K562 (cell line): ENCODE data around the gene OSCAR. TPM values are rescaled to one million over a fixed set of nuclear protein-coding genes. Genes with fewer than 3 reads are reported as not detected.
"Not testable (repeated sequence)": the region's sequence is repeated elsewhere in the genome, so short reads cannot be mapped to it uniquely, and the experiment has no call there.

Source experiments
- ATAC-seq: fragments of 200-7000 bp; cut with Tn5 transposase; 3 replicates; pipeline ENCODE4 v1.9.1; 2020; ENCODE audit warnings: moderate library complexity
- BruUV-seq: library from RNA; stranded (reverse); fragments of 400-500 nt; replicated peaks from 2 replicates; lab custom pipeline; 2021; lab: Mats Ljungman, UMichigan
- CTCF ChIA-PET: fragments of 300-600 bp; formaldehyde crosslinking; extraction: SDS; loops from one replicate; lab custom pipeline; 2021; ENCODE audit warnings: low intra/inter-chr PET ratio; lab: Yijun Ruan, JAX
- POLR2A ChIA-PET: fragments of 300-600, 350-650 bp; sonication (Branson Sonifier 250); formaldehyde crosslinking; extraction: SDS; loops from one replicate; lab custom pipeline; 2021; ENCODE audit warnings: antibody characterized with exemption, inconsistent platforms; lab: Yijun Ruan, JAX
- DNase-seq, 4 experiments: peaks; one replicate each; pipeline versions ENCODE4 v3.0.0 to v3.0.0-alpha.2; 2011 to 2018; ENCODE audit warnings: low spot score in 3 of 4, mixed read lengths in 3 of 4; ENCODE audit errors: extremely low read depth in 1 of 4
- FAIRE-seq: peaks from 2 replicates; lab custom pipeline; 2011; peaks lifted over from hg19 to GRCh38; lab: Jason Lieb, UNC
- H2AFZ ChIP-seq: 2 replicates; pipeline ENCODE4 v1.6.0; 2011; ENCODE audit warnings: low read depth, low read length, control low read depth, inconsistent platforms
- H3K27ac ChIP-seq: fragments of 200-600 bp; 3 replicates; pipeline ENCODE4 v1.8.0; 2011; ENCODE audit warnings: low read depth, mild to moderate bottlenecking, control low read depth, inconsistent platforms, low read length, moderate library complexity, mixed read lengths; ENCODE audit errors: extremely low read depth
- H3K27me3 ChIP-seq, 2 experiments: fragments of 300-600 bp in 1 of 2; 2 replicates in 1 of 2; 3 replicates in 1 of 2; pipeline versions ENCODE4 v1.6.0 to v1.8.0; 2011; ENCODE audit warnings: inconsistent platforms in 2 of 2, low read length in 2 of 2, mild to moderate bottlenecking in 1 of 2, mixed read lengths in 1 of 2, moderate library complexity in 1 of 2; ENCODE audit not compliant: control insufficient read depth in 2 of 2, insufficient read depth in 2 of 2
- H3K36me3 ChIP-seq: fragments of 300-600 bp; 3 replicates; pipeline ENCODE4 v1.8.0; 2011; ENCODE audit warnings: mild to moderate bottlenecking, low read length, inconsistent platforms; ENCODE audit not compliant: control insufficient read depth, insufficient read depth
- H3K4me1 ChIP-seq, 2 experiments: fragments of 200-600 bp in 1 of 2; replicated peaks in 1 of 2; 2 replicates in 1 of 2; 3 replicates in 1 of 2; pipeline versions ENCODE4 v1.5.1 to v1.8.0; 2011; ENCODE audit warnings: inconsistent platforms in 2 of 2, low read length in 2 of 2, mild to moderate bottlenecking in 1 of 2, mixed read lengths in 1 of 2, moderate library complexity in 1 of 2; ENCODE audit not compliant: control insufficient read depth in 2 of 2, insufficient read depth in 2 of 2
- H3K4me2 ChIP-seq: 2 replicates; pipeline ENCODE4 v1.6.1; 2011; ENCODE audit warnings: low read length, control low read depth, inconsistent platforms, mixed read lengths; ENCODE audit not compliant: insufficient read depth
- H3K4me3 ChIP-seq: fragments of 200-600 bp; sonication (generic), shearing (Covaris generic); 2 replicates; pipeline ENCODE4 v1.5.1; 2016; ENCODE audit warnings: control low read depth, inconsistent platforms
- H3K79me2 ChIP-seq: fragments of 200-600 bp; 3 replicates; pipeline ENCODE4 v1.8.0; 2011; ENCODE audit warnings: low read length, inconsistent platforms; ENCODE audit not compliant: control insufficient read depth, insufficient read depth
- H3K9ac ChIP-seq, 2 experiments: 2 replicates each; pipeline versions ENCODE4 v1.6.0 to v1.6.1; 2011; ENCODE audit warnings: low read depth in 2 of 2, low read length in 2 of 2, control low read depth in 1 of 2, inconsistent platforms in 1 of 2, mild to moderate bottlenecking in 1 of 2, mixed read lengths in 1 of 2; ENCODE audit not compliant: insufficient read depth in 1 of 2
- H3K9me1 ChIP-seq: one replicate; pipeline ENCODE4 v1.6.0; 2011; ENCODE audit warnings: inconsistent platforms, mild to moderate bottlenecking, low read length, moderate library complexity; ENCODE audit not compliant: control insufficient read depth, insufficient read depth
- H3K9me3 ChIP-seq: replicated peaks from 2 replicates; pipeline ENCODE4 v1.5.1; 2011; ENCODE audit warnings: low read depth, low read length, inconsistent platforms; ENCODE audit not compliant: control insufficient read depth, insufficient read depth
- H4K20me1 ChIP-seq: replicated peaks from 2 replicates; pipeline ENCODE4 v1.6.1; 2011; ENCODE audit warnings: low read length, inconsistent platforms, mixed read lengths; ENCODE audit not compliant: control insufficient read depth, insufficient read depth
- CGGBP1 ChIP-seq: fragments of 250-450 bp; sonication (Bioruptor Pico); IDR thresholded peaks from 2 replicates; pipeline ENCODE4 v1.9.0; 2021; ENCODE audit warnings: mild to moderate bottlenecking
- E2F1 ChIP-seq: sonication (generic); formaldehyde crosslinking; IDR thresholded peaks from 2 replicates; pipeline ENCODE4 v1.8.1; 2023; ENCODE audit warnings: mild to moderate bottlenecking, missing genetic modification reagents, moderate library complexity
- KDM4B ChIP-seq, 2 experiments: fragments of 450-650 bp in 1 of 2; sonication (generic) in 1 of 2; IDR thresholded peaks; 2 replicates each; pipeline ENCODE4 v1.6.1; 2016 to 2017; ENCODE audit warnings: borderline replicate concordance in 2 of 2, antibody characterized with exemption in 1 of 2, low read depth in 1 of 2, mild to moderate bottlenecking in 1 of 2
- MCM5 ChIP-seq: fragments of 450-650 bp; IDR thresholded peaks from 2 replicates; pipeline ENCODE4 v1.6.1; 2016; ENCODE audit warnings: low read depth
- MTA1 ChIP-seq: fragments of 450-650 bp; IDR thresholded peaks from 2 replicates; pipeline ENCODE4 v1.6.1; 2017; ENCODE audit warnings: borderline replicate concordance
- WGBS: fragments of 100-300 bp; shearing (Covaris generic); methylation state at CpG from one replicate; pipeline ENCODE4 v1.1.6; 2016; ENCODE audit warnings: low coverage, mixed read lengths; ENCODE audit not compliant: insufficient coverage; ENCODE audit errors: missing lambda C conversion rate; 5-methylcytosine and 5-hydroxymethylcytosine counted together
- in situ Hi-C: fragments of 300-500 bp; cut with MboI; formaldehyde crosslinking; loops from 4 replicates; pipeline ENCODE4 v1.15.0; 2018; ENCODE audit warnings: inconsistent platforms, mixed read lengths
- intact Hi-C: fragments of 100-400 bp; cut with micrococcal nuclease; formaldehyde crosslinking; loops from 2 replicates; pipeline ENCODE4 v1.14.2; 2022
- polyA plus RNA-seq, 8 experiments: library from polyadenylated mRNA; depleted of rRNA in 4 of 8; stranded (reverse) in 5 of 8; unstranded in 3 of 8; fragments of >200 nt; fragmentation: Nextera tagmentation in 2 of 8; fragmentation: Illumina TruSeq in 1 of 8; extraction: Ambion mirVana in 2 of 8; extraction: Trizol in 1 of 8; gene quantifications; 2 replicates each; pipeline versions ENCODE4 v1.2.1 to v1.2.3, GENCODE V29; 2011 to 2014; ENCODE audit warnings: inconsistent platforms in 1 of 8, missing spikeins in 1 of 8
- total RNA-seq, 7 experiments: library from RNA; depleted of rRNA in 6 of 7; stranded (reverse); fragments of >200 nt in 6 of 7; fragmentation: Illumina TruSeq in 2 of 7; extraction: Trizol in 2 of 7; gene quantifications; 2 replicates each; pipeline versions ENCODE4 v1.2.1 to v1.2.3, GENCODE V29; 2011 to 2021; ENCODE audit warnings: low replicate concordance in 1 of 7

The OSCAR gene
- total and polyA plus RNA-seq, 9 of the 15 experiments (the other 6 are each of a cell fraction or from before 2014, with no cell fraction given) = 0.09 to 0.62 (median 0.13) TPM; not detected in 5

GRCh38 chr19:54102421-54103169, 2.0 kb upstream of the OSCAR start, which contains the start of gene NDUFA3 (continued):
- TF ChIP-seq CGGBP1 = 0 out of 2 replicates have a peak, but pooled peaks have one; percentile 71
- peak; percentile 21; the same call in 1 of the 2 replicates for TF ChIP-seq E2F1 (CRISPR knock-in tag)
- TF ChIP-seq MCM5 = no peak
- peak; percentile 62 for TF ChIP-seq MTA1
- TF ChIP-seq KDM4B (IDR thresholded peaks at IDR 0.05; ENCODE audit: borderline replicate concordance in 2 of 2, low read depth in 1 of 2) = no peak

- H4K20me1 ChIP-seq, BruUV-seq, POLR2A ChIA-PET, in situ Hi-C loops, FAIRE-seq, H3K4me3 ChIP-seq, intact Hi-C loops, H3K36me3 ChIP-seq, H3K27me3 ChIP-seq, H2AFZ ChIP-seq, H3K9me3 ChIP-seq, H3K9ac ChIP-seq, H3K4me2 ChIP-seq, H3K9me1 ChIP-seq, CTCF ChIA-PET, H3K27ac ChIP-seq, ATAC-seq, DNase-seq: not testable (repeated sequence)
- 81% methylated on average over 5 of the region's 9 CpGs for WGBS
- peaks cover 0 to 41% of the 10 kb centered on the region in 2 experiments; a peak in 4 of 5 replicates for H3K4me1 ChIP-seq
- H3K79me2 ChIP-seq = peaks cover 22% of the 10 kb centered on the region
These were observed 724 bp downstream of the OSCAR start for GRCh38 chr19:54099903-54100255.
